DOHH2 (cell line): Measurements from ENCODE around the gene CEP112.

Source experiments
- H3F3A ChIP-seq: fragments of 200-600 bp; sonication (generic), shearing (Covaris generic); 2 replicates; pipeline ENCODE4 v1.6.0; 2016; ENCODE audit warnings: antibody characterized with exemption, mild to moderate bottlenecking; ENCODE audit not compliant: control insufficient read depth, insufficient read depth
- H3K27ac ChIP-seq: fragments of 200-600 bp; sonication (generic); 2 replicates; pipeline ENCODE4 v1.5.1; 2014; ENCODE audit warnings: low read depth, mild to moderate bottlenecking, low read length, moderate library complexity
- H3K27me3 ChIP-seq: fragments of 200-600 bp; sonication (generic); 2 replicates; pipeline ENCODE4 v1.6.1; 2014; ENCODE audit warnings: mild to moderate bottlenecking, low read length, mixed read lengths; ENCODE audit not compliant: control insufficient read depth
- H3K36me3 ChIP-seq: fragments of 200-600 bp; sonication (generic); 2 replicates; pipeline ENCODE4 v1.6.1; 2014; ENCODE audit warnings: mild to moderate bottlenecking, low read length, moderate library complexity, mixed read lengths; ENCODE audit not compliant: control insufficient read depth
- H3K4me1 ChIP-seq: fragments of 200-600 bp; sonication (generic); 2 replicates; pipeline ENCODE4 v1.6.1; 2014; ENCODE audit warnings: mild to moderate bottlenecking, low read length, mixed read lengths; ENCODE audit not compliant: control insufficient read depth
- H3K4me2 ChIP-seq: fragments of 200-600 bp; sonication (generic); 2 replicates; pipeline ENCODE4 v1.6.0; 2014; ENCODE audit warnings: mild to moderate bottlenecking, low read length, moderate library complexity
- H3K4me3 ChIP-seq: fragments of 200-600 bp; sonication (generic); 2 replicates; pipeline ENCODE4 v1.5.1; 2014; ENCODE audit warnings: mild to moderate bottlenecking, low read length, mixed read lengths
- H3K79me2 ChIP-seq: fragments of 200-600 bp; sonication (generic); 2 replicates; pipeline ENCODE4 v1.6.1; 2014; ENCODE audit warnings: mild to moderate bottlenecking, low read length, mixed read lengths; ENCODE audit not compliant: control insufficient read depth
- H3K9me2 ChIP-seq: fragments of 200-600 bp; sonication (generic); replicated peaks from 2 replicates; pipeline ENCODE4 v1.6.1; 2014; ENCODE audit warnings: mild to moderate bottlenecking, low read length, mixed read lengths; ENCODE audit not compliant: control insufficient read depth
- H3K9me3 ChIP-seq: fragments of 200-600 bp; sonication (generic); 2 replicates; pipeline ENCODE4 v1.6.1; 2014; ENCODE audit warnings: antibody characterized with exemption, low read length, mixed read lengths; ENCODE audit not compliant: control insufficient read depth, insufficient read depth
- H4K20me1 ChIP-seq: fragments of 200-600 bp; sonication (generic); 2 replicates; pipeline ENCODE4 v1.6.0; 2014; ENCODE audit warnings: low read depth, mild to moderate bottlenecking, antibody characterized with exemption, low read length, moderate library complexity; ENCODE audit not compliant: control insufficient read depth, insufficient read depth
- CTCF ChIP-seq: fragments of 200-600 bp; sonication (generic); IDR thresholded peaks from one replicate; pipeline ENCODE4 v1.5.1; 2014; ENCODE audit warnings: antibody characterized with exemption, mild to moderate bottlenecking, low read depth, low read length; ENCODE audit not compliant: poor library complexity, severe bottlenecking
- EZH2phosphoT487 ChIP-seq: fragments of 200-600 bp; sonication (generic); IDR thresholded peaks from 2 replicates; pipeline ENCODE4 v1.6.1; 2017; ENCODE audit warnings: borderline replicate concordance, mild to moderate bottlenecking, antibody characterized with exemption, low read length, moderate library complexity, mixed read lengths

The CEP112 gene

GRCh38 chr17:65925606-65926307 lies 266.2 kb downstream of the CEP112 start:
- Histone ChIP-seq H3K27me3 (no peaks in the 10 kb centered on the region), H3K36me3 (no peaks in the 10 kb centered on the region), H3K9me3 (no peaks in the 10 kb centered on the region), H3K4me3 (no peak overlapping the region), H3K9me2 (no peaks in the 10 kb centered on the region), H3K27ac (no peak overlapping the region), H3K79me2 (no peaks in the 10 kb centered on the region), H3K4me2 (no peak overlapping the region), H3F3A (no peaks in the 10 kb centered on the region), H4K20me1 (no peaks in the 10 kb centered on the region), H3K4me1 (no peaks in the 10 kb centered on the region)
- TF ChIP-seq CTCF (no peak), EZH2phosphoT487 (no peak)

GRCh38 chr17:65920996-65921395 lies 270.9 kb downstream of the CEP112 start:
- no peaks in the 10 kb centered on the region for H3K9me2 ChIP-seq
- TF ChIP-seq CTCF: no peak
- TF ChIP-seq EZH2phosphoT487: no peak
- H3K27ac ChIP-seq: no peak overlapping the region
- H3K4me2 ChIP-seq: no peak overlapping the region
- H3K9me3 ChIP-seq: no peaks in the 10 kb centered on the region
- no peaks in the 10 kb centered on the region for H3K36me3 ChIP-seq
- no peaks in the 10 kb centered on the region for H4K20me1 ChIP-seq
- H3K27me3 ChIP-seq: no peaks in the 10 kb centered on the region
- H3K4me3 ChIP-seq: no peak overlapping the region
- H3K4me1 ChIP-seq: no peaks in the 10 kb centered on the region
- H3F3A ChIP-seq: no peaks in the 10 kb centered on the region
- no peaks in the 10 kb centered on the region for H3K79me2 ChIP-seq

GRCh38 chr17:65918916-65919315 lies 273.0 kb downstream of the CEP112 start:
- no peaks in the 10 kb centered on the region for H3K27me3 ChIP-seq
- no peaks in the 10 kb centered on the region for H4K20me1 ChIP-seq
- H3K4me1 ChIP-seq: peaks cover 10% of the 10 kb centered on the region
- no peaks in the 10 kb centered on the region for H3F3A ChIP-seq
- H3K9me2 ChIP-seq: no peaks in the 10 kb centered on the region
- H3K4me2 ChIP-seq: no peak overlapping the region
- H3K27ac ChIP-seq: no peak overlapping the region
- no peaks in the 10 kb centered on the region for H3K36me3 ChIP-seq
- H3K9me3 ChIP-seq: no peaks in the 10 kb centered on the region
- H3K4me3 ChIP-seq: no peak overlapping the region
- TF ChIP-seq CTCF (no peak), EZH2phosphoT487 (no peak)
- no peaks in the 10 kb centered on the region for H3K79me2 ChIP-seq
